GM10266 (cell line): ENCODE results near the gene SLIT3.

Experiments
- DNase-seq: peaks from one replicate; pipeline ENCODE4 v3.0.0; 2012; ENCODE audit errors: extremely low spot score
- TF ChIP-seq, protein P1 (sequence below): IDR thresholded peaks from 2 replicates; pipeline ENCODE4 v1.5.1; 2012; ENCODE audit warnings: mild to moderate bottlenecking, low read depth; ENCODE audit not compliant: control insufficient read depth, insufficient read depth; ENCODE audit errors: missing control alignments

Gene SLIT3

GRCh38 chr5:168724227-168724626 is 576.7 kb downstream of the SLIT3 start:
- TF ChIP-seq, protein P1, sequence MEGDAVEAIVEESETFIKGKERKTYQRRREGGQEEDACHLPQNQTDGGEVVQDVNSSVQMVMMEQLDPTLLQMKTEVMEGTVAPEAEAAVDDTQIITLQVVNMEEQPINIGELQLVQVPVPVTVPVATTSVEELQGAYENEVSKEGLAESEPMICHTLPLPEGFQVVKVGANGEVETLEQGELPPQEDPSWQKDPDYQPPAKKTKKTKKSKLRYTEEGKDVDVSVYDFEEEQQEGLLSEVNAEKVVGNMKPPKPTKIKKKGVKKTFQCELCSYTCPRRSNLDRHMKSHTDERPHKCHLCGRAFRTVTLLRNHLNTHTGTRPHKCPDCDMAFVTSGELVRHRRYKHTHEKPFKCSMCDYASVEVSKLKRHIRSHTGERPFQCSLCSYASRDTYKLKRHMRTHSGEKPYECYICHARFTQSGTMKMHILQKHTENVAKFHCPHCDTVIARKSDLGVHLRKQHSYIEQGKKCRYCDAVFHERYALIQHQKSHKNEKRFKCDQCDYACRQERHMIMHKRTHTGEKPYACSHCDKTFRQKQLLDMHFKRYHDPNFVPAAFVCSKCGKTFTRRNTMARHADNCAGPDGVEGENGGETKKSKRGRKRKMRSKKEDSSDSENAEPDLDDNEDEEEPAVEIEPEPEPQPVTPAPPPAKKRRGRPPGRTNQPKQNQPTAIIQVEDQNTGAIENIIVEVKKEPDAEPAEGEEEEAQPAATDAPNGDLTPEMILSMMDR, result no peak

GRCh38 chr5:168723037-168723436 is 577.9 kb downstream of the SLIT3 start:
- TF ChIP-seq, protein P1, result no peak
- no peak for DNase-seq

More at GRCh38 chr5:168724227-168724626, 576.7 kb downstream of the SLIT3 start:
- no peak for DNase-seq

DNA sequence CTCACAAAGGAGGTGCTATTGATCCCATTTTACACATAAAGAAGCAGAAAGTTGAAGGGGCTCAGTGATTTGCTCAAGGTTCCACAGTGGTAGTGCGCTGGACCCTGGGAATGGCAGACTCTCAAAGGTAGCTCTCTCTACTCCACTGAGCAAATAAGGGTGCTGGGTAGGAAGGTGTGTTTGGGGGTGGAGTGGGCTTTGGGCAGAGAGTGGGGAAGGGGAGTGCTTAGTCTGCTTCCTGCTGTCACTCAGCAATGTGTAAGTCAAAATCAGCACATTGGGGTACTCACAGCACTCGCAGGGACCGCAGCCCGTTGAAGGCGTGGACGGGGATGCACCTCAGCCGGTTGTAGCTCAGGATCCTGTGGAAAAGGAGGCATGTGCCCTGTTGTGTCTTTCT is 579.0 kb downstream of the SLIT3 start:
- TF ChIP-seq, protein P1, result no peak
- DNase-seq, result no peak

GRCh38 chr5:168721002-168721753 is 579.8 kb downstream of the SLIT3 start:
- TF ChIP-seq, protein P1, result no peak
- no peak for DNase-seq

GRCh38 chr5:168720575-168720974 is 580.4 kb downstream of the SLIT3 start:
- DNase-seq, result no peak
- TF ChIP-seq, protein P1, result no peak

DNA sequence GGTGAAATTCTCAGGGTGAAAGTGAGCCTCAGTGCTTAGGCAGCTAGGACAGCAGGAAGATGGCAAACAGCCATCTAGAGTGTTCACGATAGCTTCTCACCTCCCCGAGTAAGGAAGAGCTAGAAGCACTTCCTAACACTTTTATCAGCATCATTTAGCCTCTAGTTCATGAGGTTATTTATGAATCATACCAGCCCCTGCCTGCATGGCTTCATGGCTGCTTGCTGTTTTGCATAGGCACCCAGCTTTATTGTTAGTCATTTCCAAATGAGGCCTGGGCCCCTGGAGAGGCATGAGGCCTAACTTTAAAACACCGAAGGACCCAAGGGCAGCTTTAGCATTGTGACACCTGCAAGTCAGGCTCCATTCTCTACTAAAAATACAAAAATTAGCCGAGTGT is 586.9 kb downstream of the SLIT3 start:
- TF ChIP-seq, protein P1, result no peak
- DNase-seq, result no peak

DNA sequence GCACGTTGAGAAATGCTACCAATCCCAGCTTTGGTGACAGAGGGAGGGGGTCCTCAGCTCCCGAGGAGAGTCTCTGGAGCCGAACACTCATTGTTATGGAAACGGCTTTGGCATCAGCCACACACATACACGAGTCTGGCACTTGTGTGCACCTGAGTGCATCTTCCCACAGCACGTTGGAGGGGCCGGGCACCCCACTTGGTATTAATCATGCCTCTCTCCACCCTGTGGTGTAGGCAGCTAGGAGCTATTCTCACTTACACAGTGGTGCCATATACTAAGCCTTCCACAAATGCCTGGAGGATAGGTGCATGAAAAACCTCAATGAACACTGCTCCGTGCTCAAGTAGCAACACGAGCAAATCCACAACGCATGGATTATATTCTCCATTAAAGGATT is 587.9 kb downstream of the SLIT3 start:
- DNase-seq, result no peak

More for the DNA sequence above, 587.9 kb downstream of the SLIT3 start:
- TF ChIP-seq, protein P1, result no peak
